Measurements from ENCODE around the gene ZC3H7B.

DNA sequence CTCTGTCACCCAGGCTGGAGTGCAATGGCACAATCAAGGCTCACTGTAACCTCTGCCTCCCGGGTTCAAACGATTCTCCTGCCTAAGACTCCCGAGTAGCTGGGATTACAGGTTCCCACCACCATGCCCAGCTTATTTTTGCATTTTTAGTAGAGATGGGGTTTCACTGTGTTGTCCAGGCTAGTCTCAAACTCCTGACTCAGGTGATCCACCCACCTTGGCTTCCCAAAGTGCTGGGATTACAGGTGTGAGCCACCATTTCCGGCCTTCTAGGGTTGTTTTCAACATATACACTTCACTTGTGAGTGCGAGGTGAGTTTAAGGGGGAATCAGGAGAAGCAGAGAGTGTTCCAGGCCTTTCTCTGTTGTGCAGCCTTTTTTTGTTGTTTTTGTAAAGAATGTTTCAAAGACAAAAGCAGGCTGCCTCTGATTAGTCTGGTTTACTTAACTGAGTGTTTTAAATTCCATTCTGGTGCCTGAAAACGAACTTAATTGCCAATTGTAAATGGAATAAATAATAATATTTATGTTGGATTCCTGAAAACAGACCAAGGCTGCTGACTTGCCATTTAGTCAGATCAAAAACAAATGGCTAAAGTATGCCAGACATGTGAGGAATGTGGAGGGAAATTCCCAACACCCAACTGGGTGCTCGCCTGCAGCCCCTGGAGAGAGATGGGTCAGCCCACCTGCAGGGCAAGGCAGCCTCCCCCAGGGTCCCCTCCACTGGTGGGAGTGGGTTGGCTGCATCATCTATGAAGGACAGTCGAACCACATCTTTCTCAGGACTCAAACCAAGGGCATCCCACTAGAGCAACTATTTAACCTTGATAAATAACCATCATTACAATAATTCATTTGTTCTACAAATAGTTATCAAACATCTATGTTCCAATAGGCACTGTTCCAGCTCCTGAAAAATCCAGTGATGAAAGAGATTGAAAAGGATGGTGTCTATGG lies 10.8 kb upstream of the ZC3H7B start:
- TF ChIP-seq, protein P1, sequence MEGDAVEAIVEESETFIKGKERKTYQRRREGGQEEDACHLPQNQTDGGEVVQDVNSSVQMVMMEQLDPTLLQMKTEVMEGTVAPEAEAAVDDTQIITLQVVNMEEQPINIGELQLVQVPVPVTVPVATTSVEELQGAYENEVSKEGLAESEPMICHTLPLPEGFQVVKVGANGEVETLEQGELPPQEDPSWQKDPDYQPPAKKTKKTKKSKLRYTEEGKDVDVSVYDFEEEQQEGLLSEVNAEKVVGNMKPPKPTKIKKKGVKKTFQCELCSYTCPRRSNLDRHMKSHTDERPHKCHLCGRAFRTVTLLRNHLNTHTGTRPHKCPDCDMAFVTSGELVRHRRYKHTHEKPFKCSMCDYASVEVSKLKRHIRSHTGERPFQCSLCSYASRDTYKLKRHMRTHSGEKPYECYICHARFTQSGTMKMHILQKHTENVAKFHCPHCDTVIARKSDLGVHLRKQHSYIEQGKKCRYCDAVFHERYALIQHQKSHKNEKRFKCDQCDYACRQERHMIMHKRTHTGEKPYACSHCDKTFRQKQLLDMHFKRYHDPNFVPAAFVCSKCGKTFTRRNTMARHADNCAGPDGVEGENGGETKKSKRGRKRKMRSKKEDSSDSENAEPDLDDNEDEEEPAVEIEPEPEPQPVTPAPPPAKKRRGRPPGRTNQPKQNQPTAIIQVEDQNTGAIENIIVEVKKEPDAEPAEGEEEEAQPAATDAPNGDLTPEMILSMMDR (IDR thresholded peaks at IDR 0.05; ENCODE audit: low read depth, low read length) = no peak
- TF ChIP-seq POLR2A (IDR thresholded peaks at IDR 0.05; ENCODE audit: extremely low read depth, insufficient read length) (no peak), MYC (IDR thresholded peaks at IDR 0.05; ENCODE audit: low read depth, low read length) (no peak)
- TF ChIP-seq, protein P2, sequence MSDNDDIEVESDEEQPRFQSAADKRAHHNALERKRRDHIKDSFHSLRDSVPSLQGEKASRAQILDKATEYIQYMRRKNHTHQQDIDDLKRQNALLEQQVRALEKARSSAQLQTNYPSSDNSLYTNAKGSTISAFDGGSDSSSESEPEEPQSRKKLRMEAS (IDR thresholded peaks at IDR 0.05; ENCODE audit: low read depth, low read length) = no peak

Measured in NB4 (cell line).